Diencephalon (tissue), 1 donor: Measurements from ENCODE around the gene ASB18. TPM values are rescaled to one million over a fixed set of nuclear protein-coding genes. Genes with fewer than 3 reads are reported as not detected.

ENCODE experiments used
- small RNA-seq: library from RNA; depleted of rRNA; stranded (forward); fragments of <200 nt; gene quantifications from one replicate; pipeline ENCODE3, GENCODE V24; 2014
- total RNA-seq: library from RNA; depleted of rRNA; stranded (reverse); fragments of >200 nt; gene quantifications from one replicate; pipeline ENCODE4 v1.2.3, GENCODE V29; 2014

ASB18 gene, protein sequence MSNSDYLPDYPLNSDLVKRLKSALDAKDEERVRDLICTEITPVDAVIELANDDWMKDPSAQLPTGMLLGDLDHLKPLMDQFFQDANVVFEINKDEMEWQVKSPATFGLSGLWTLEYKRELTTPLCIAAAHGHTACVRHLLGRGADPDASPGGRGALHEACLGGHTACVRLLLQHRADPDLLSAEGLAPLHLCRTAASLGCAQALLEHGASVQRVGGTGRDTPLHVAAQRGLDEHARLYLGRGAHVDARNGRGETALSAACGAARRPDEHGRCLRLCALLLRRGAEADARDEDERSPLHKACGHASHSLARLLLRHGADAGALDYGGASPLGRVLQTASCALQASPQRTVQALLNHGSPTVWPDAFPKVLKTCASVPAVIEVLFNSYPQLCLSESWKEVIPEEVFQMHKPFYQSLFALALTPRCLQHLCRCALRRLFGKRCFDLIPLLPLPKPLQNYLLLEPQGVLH
- 1.6 TPM for total RNA-seq

DNA sequence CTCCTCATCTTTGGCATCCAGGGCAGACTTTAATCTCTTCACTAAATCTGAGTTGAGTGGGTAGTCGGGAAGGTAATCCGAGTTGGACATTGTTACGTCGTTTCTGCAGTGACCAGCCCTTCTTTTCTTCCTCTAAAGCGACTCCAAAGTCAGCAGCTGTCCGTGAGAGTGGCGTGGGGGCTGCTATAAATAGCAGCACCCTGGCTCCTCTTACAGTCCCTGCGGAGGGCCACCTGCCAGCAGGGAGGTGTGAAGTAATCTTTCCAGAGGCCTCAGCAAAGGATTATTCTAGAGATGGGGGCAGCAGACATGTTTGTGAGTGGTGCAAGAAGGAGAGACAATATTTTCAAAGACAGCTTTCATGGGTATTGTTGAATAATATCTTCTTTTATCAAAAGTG is at the start of gene ASB18:
ASB18 (minus strand) TSS at position 151 of the 400 bp plus-strand sequence; CDS start at position 90, 61 bp downstream.

DNA sequence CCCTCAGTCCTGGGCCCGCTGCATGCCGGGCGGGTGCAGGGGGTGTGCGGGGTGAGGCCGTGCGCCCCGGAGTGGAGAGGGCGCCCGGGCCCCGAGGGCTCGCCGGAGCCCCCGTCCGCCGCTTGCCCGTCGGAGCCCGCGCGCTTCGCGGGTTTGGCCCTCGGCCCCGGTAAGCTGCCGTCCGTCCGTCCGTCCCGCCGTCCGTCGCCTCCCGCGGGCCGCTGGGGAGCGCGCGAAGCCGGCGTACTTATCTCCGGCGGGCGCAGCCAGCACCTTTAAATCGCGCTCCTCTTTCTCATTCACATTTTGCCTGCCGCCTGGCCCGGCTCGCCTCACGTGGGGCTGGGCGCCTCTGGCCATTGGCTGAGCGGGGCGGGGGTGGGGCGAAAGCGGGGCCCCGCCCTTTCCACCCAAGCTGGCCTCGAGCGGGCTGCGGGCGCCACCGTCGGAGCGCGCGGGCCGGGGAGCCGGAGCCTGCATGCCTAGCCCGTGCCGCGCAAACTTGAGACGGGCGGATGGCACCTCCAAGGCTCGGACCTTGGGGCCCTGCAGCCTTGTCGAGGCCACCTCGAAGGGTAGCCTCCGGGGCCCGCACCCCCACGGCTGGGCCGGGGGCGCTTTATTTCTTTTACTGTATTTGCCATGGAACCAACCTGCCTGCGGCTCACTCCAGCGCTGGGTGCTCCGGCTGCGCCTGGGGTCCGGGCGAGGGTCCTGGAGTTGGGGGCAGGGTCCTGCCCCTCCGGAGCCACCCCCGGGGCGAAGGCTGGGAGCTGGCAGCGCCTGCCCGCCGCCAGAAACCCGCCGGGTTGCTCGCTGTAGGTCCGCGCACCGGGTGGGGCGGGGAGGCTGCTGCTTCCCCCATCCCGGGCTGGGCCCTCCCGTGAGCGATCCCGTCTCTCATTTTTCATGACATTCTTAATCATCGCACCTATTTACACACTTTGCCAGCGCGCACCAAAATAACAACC is 95.8 kb downstream of the ASB18 start, which contains the start of gene GBX2:
GBX2 (minus strand) TSS at position 277 of the 971 bp plus-strand sequence. CDS start 415 bp downstream, outside the sequence.

Small RNA genes lying within 50 kb of the gene (small RNA-seq; reads per million reads assigned to genes)
- gene RF00019, result not detected
- not detected for gene RNU1-31P

Other genes starting within 250 kb of the ASB18 start
- gene GBX2, start 96.0 kb downstream of the ASB18 start, total RNA-seq, result 10.4 TPM